AG09319 (cell line): ENCODE data around the gene RPS6KA2.
"Not testable (repeated sequence)": the region's sequence is repeated elsewhere in the genome, so short reads cannot be mapped to it uniquely, and the experiment has no call there.

ENCODE experiments used
- DNase-seq: peaks from one replicate; pipeline ENCODE4 v3.0.0-alpha.2; 2010; ENCODE audit warnings: low read depth; ENCODE audit errors: extremely low read depth
- CTCF ChIP-seq: IDR thresholded peaks from 2 replicates; pipeline ENCODE4 v1.5.1; 2011; ENCODE audit warnings: low read depth, mild to moderate bottlenecking, inconsistent platforms, low read length, moderate library complexity

Gene RPS6KA2

GRCh38 chr6:166532302-166532701, 94.7 kb downstream of the RPS6KA2 start:
- TF ChIP-seq CTCF = no peak
- no peak for DNase-seq

GRCh38 chr6:166530211-166531095, 96.6 kb downstream of the RPS6KA2 start:
- TF ChIP-seq CTCF = no peak
- no peak for DNase-seq

- DNase-seq = no peak
- no peak for TF ChIP-seq CTCF
Observed at GRCh38 chr6:166529586-166529985, 97.5 kb downstream of the RPS6KA2 start.

GRCh38 chr6:166529058-166529457, 98.0 kb downstream of the RPS6KA2 start:
- not testable (repeated sequence) for DNase-seq

- no peak for DNase-seq
- no peak for TF ChIP-seq CTCF
Observed at GRCh38 chr6:166527849-166528248, 99.2 kb downstream of the RPS6KA2 start.

- DNase-seq = no peak
Observed at GRCh38 chr6:166526937-166527336, 100.1 kb downstream of the RPS6KA2 start.

GRCh38 chr6:166525567-166525966, 101.5 kb downstream of the RPS6KA2 start:
- no peak for TF ChIP-seq CTCF
- no peak for DNase-seq

More at GRCh38 chr6:166526937-166527336, 100.1 kb downstream of the RPS6KA2 start:
- TF ChIP-seq CTCF = no peak
